Aorta (tissue), 5 donors: ENCODE data around the gene HOXA5. TPM values are rescaled to one million over a fixed set of nuclear protein-coding genes. Genes with fewer than 3 reads are reported as not detected.

ENCODE experiments used
- ATAC-seq: fragments of 200-7000 bp; cut with Tn5 transposase; one replicate; pipeline ENCODE4 v1.9.1; 2022; ENCODE audit warnings: moderate library complexity; ENCODE audit not compliant: low FRiP score
- DNase-seq, 2 donors: peaks; one replicate each; pipeline ENCODE4 v3.0.0-alpha.2; 2020
- H3K27ac ChIP-seq, 2 donors: one replicate each; pipeline ENCODE4 v1.5.1; 2013; ENCODE audit warnings: low read length in 2 of 2, mild to moderate bottlenecking in 2 of 2, moderate library complexity in 2 of 2, control low read depth in 1 of 2, inconsistent platforms in 1 of 2, low read depth in 1 of 2
- H3K27me3 ChIP-seq, 2 donors: one replicate each; pipeline ENCODE4 v1.6.1; 2013; ENCODE audit warnings: control low read depth in 1 of 2, low read length in 1 of 2, mild to moderate bottlenecking in 1 of 2, moderate library complexity in 1 of 2; ENCODE audit not compliant: insufficient read depth in 2 of 2, control insufficient read depth in 1 of 2
- H3K36me3 ChIP-seq, 2 donors: one replicate each; pipeline ENCODE4 v1.6.1; 2013; ENCODE audit warnings: control low read depth in 1 of 2, low read length in 1 of 2, mild to moderate bottlenecking in 1 of 2; ENCODE audit not compliant: insufficient read depth in 2 of 2, control insufficient read depth in 1 of 2
- H3K4me1 ChIP-seq, 2 donors: one replicate each; pipeline ENCODE4 v1.6.1; 2013; ENCODE audit warnings: low read length in 2 of 2, control low read depth in 1 of 2, mild to moderate bottlenecking in 1 of 2, moderate library complexity in 1 of 2; ENCODE audit not compliant: insufficient read depth in 2 of 2, control insufficient read depth in 1 of 2
- H3K4me3 ChIP-seq, 2 donors: one replicate each; pipeline ENCODE4 v1.5.1; 2013; ENCODE audit warnings: low read length in 2 of 2, control low read depth in 1 of 2, mild to moderate bottlenecking in 1 of 2
- H3K9me3 ChIP-seq: one replicate; pipeline ENCODE4 v1.6.1; 2013; ENCODE audit warnings: mild to moderate bottlenecking, low read length; ENCODE audit not compliant: control insufficient read depth
- WGBS, 2 donors: extraction: QIAGEN DNeasy Blood & Tissue Kit; methylation state at CpG; one replicate each; pipeline ENCODE4 v1.1.7; 2013; 5-methylcytosine and 5-hydroxymethylcytosine counted together
- intact Hi-C, 2 donors: fragments of 100-400 bp; cut with DNase I; formaldehyde crosslinking; loops; one replicate each; pipeline versions ENCODE4 v1.14.2 to v1.15.0; 2022
- polyA plus RNA-seq, 2 donors: library from polyadenylated mRNA; stranded (reverse); fragments of 200-250 nt; gene quantifications; one replicate each; pipeline ENCODE4 v1.2.3, GENCODE V29; 2013
- total RNA-seq, 2 donors: library from RNA; stranded (reverse); fragmentation: NEBNext Ultra II Directional; extraction: Animal tissue kit (Norgen Biotek cat#: 25700); gene quantifications; one replicate each; pipeline ENCODE4 v1.2.1, GENCODE V29; 2021
- donor health status: healthy with polysubstance abuse.
- donor health status: Bipolar disorder and iron deficiency.
- donor health status: DM: no; HTN: no; CAD: no.
- donor health status: DM: no; HTN: no; CAD: no.
- donor health status: DM: yes; HTN: yes; CAD: no.

HOXA5 gene
- total and polyA plus RNA-seq, 4 donors = 1.6 to 11.8 (median 5.4) TPM

DNA sequence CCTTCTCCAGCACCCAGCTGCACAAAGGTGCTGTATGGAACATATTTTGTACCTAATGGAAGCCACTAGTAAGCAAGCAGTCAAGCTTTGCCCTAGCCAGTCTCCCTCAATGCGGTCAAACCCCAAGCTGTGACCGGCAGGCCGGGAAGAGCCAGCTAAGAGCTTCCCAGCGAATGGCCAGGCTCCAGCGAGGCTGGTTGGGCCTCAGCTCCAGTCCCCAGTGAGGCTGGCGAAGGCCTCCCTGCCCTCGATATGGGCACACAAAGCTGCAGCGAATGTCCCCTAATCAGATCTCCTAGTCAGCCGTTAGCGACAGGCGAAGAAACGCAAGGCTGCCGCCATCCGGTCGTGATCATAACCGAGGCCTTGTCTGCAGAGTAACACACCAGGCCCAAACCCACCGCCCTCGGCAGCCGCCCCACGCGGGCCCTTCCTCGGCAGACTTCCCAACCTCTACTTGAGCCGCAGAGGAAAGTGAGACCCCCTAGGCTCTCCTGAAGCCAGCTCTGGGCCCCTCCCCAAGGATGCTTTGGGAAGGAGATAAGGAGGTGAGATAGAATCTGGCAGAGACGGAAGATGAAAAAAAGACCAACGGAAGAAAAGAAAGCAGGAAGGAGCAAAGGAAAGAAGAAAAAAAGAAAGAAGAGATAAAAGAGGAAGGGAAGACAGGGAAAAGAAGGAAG is 24.9 kb upstream of the HOXA5 start:
- no peak overlapping the region for H3K27ac ChIP-seq
- DNase-seq (peak; percentile 45 to 90), ATAC-seq (peak; percentile 13)
- intact Hi-C loops = loop anchor here in 1 of 2 donors (2.0 to 10.0 kb wide), 2 partner anchors 964 to 1312 kb away; partner anchors contain the start of genes CBX3 and HNRNPA2B1
- no peaks in the 10 kb centered on the region for H3K4me1 ChIP-seq
- no peaks in the 10 kb centered on the region for H3K9me3 ChIP-seq
- H3K36me3 ChIP-seq = no peaks in the 10 kb centered on the region
- H3K27me3 ChIP-seq = peaks cover 0 to 1% of the 10 kb centered on the region in 2 donors
- WGBS, 2 donors = 80 to 84% methylated on average over 25 of the region's 25 CpGs
- H3K4me3 ChIP-seq = no peak overlapping the region

DNA sequence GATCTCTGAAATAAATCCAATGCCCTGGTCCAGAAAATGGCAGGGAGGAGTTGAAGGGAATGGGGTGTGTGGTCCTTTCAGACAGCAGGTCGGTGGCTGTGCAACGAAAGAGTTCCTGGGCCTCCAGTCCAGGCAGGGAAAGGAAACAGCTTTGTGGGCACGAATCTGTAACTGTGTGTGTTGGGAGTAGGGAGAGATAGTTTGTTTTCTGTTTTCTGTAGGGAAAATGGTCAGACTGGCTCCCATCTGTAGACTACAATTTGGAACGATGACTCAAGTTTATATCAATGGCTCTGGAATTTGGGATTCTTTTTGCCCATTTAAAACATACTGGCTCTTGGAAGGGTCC is 24.4 kb upstream of the HOXA5 start:
- no peaks in the 10 kb centered on the region for H3K36me3 ChIP-seq
- no peak overlapping the region for H3K27ac ChIP-seq
- DNase-seq = peak; percentile 8 to 50
- H3K27me3 ChIP-seq = peaks cover 0 to 1% of the 10 kb centered on the region in 2 donors
- intact Hi-C loops = loop anchor here in 1 of 2 donors (2.0 to 10.0 kb wide), 2 partner anchors 963 to 1311 kb away; partner anchors contain the start of genes CBX3 and HNRNPA2B1
- no peaks in the 10 kb centered on the region for H3K9me3 ChIP-seq
- ATAC-seq = no peak
- H3K4me3 ChIP-seq = no peak overlapping the region
- H3K4me1 ChIP-seq = no peaks in the 10 kb centered on the region
- WGBS, 2 donors = 76 to 91% methylated on average over 4 of the region's 4 CpGs

DNA sequence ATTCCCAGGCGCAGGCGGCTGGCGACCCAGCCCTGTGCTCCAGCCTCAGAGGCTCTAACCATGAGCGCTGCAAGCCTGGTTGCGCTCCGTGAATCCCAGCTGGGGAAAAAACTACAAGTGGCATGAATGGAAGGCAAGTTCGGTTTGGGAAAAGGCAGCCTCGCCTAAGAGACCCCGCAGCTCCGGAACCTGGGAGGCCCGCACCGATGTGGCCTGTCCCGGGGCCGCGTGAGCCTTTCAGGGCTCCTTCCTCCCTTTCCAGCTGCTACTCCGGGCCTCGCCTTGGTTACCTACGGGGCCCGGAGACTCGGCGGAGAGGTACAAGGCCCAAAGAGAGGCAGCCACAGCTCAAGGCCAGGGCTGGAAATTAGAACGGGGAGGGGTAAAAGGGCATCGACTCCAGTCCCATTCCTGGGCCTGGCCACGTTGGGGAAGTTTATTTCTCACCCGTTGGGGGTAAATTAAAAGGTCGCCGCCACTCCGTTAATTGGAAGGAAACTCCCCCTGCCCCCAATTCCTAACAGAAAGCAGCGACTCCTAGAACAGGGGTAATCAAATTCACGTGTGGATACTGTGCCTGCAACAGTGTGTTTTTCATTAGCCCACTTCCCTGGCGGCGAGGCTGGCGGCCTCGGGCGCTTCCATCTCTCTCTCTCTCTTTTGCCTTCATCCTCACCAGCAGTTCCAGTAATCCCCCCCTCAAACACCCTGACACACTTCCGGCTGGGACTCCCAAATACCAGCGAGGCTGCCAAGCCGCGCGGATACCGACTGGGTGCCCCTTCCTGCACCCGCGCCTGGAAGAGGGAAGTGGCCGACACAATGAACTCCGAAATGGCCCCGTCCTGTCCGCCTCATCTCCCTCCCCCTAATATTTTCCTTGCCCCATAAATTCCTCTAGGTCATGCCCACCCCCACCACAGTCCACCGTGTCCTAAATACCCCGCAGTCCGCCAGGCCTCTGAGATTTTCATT is 23.3 kb upstream of the HOXA5 start:
- Histone ChIP-seq H3K27ac (no peak overlapping the region), H3K4me3 (no peak overlapping the region), H3K36me3 (no peaks in the 10 kb centered on the region), H3K27me3 (no peaks in the 10 kb centered on the region), H3K4me1 (no peaks in the 10 kb centered on the region), H3K9me3 (no peaks in the 10 kb centered on the region)
- intact Hi-C loops = loop anchor here in 1 of 2 donors (10.0 kb wide), 1 partner anchor 962 kb away; the partner anchor contains the start of genes CBX3 and HNRNPA2B1
- ATAC-seq (no peak), DNase-seq (peak; percentile 47 to 86)
- 44 to 55% methylated on average over 49 to 50 of the region's 50 CpGs for WGBS, 2 donors

DNA sequence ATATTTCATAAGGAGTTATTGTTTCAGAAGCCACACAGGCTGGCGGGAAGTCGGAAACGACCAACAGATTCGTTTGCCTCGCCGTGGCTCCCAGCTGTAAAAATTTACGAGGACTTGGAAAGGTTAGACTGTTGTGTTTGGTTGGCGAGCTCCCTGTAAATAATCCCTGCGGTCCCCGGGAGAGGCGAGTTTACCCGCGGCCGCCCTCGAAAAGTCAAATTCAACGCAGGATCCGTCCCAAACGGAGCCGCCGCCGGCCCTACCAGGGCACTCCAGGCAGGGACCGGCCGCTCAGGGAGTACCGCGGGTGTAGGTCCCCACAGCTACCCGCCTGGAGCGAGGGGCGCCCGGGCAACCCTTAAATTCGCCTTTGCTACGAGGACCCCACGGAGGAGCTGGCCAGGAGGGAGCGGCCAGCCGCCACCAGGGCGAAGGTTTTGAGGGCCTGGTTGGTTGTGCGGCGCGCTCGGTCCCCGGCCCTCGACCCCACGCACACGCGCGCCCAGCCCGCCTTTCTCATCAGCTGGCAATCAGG is 22.6 kb upstream of the HOXA5 start:
- no peaks in the 10 kb centered on the region for H3K9me3 ChIP-seq
- no peaks in the 10 kb centered on the region for H3K27me3 ChIP-seq
- peak; percentile 1 for ATAC-seq
- peak; percentile 44 to 78 for DNase-seq
- 17 to 19% methylated on average over 41 to 46 of the region's 46 CpGs for WGBS, 2 donors
- H3K4me3 ChIP-seq = no peak overlapping the region
- H3K4me1 ChIP-seq = no peaks in the 10 kb centered on the region
- intact Hi-C loops = loop anchor here in 1 of 2 donors (10.0 kb wide), 1 partner anchor 961 kb away; the partner anchor contains the start of genes CBX3 and HNRNPA2B1
- H3K27ac ChIP-seq = no peak overlapping the region
- H3K36me3 ChIP-seq = no peaks in the 10 kb centered on the region

DNA sequence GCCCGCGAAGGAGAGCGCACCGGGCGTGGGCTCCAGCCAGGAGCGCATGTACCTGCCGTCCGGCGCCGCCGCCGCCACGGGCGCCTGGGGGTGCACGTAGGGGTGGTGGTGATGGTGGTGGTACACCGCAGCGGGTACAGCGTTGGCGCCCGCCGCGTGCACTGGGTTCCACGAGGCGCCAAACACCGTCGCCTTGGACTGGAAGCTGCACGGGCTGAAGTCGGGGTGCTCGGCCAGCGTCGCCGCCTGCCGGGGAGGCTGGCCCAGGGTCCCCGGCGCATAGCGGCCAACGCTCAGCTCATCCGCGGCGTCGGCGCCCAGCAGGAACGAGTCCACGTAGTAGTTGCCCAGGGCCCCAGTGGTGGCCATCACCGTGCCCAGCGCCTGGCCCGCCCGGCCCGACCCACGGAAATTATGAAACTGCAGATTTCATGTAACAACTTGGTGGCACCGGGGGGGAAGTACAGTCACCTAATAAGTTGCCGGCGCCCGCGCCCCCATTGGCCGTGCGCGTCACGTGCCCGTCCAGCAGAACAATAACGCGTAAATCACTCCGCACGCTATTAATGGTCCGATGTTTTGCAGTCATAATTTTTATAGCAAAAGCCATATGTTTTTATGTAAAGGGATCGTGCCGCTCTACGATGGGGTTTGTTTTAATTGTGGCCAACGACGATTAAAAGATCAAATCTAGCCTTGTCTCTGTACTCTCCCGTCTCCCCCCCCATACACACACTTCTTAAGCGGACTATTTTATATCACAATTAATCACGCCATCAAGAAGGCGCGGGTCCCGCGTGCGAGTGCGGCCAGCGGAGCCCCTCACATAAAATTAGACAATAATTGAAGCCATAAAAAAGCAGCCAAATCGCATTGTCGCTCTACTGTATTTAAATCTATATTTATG is 21.9 kb upstream of the HOXA5 start, which contains the start of gene HOXA9:
Gene HOXA9 (minus strand): TSS at position 449 of the 907 bp plus-strand sequence. CDS start 80 bp downstream, at position 369.
- no peaks in the 10 kb centered on the region for H3K9me3 ChIP-seq
- no peaks in the 10 kb centered on the region for H3K4me1 ChIP-seq
- DNase-seq = peak; percentile 75 to 96
- whole genome bisulfite sequencing, 2 donors = 7 to 9% methylated on average over 81 to 82 of the region's 82 CpGs
- H3K27me3 ChIP-seq = no peaks in the 10 kb centered on the region
- intact Hi-C loops = loop anchor here in 1 of 2 donors (10.0 kb wide), 1 partner anchor 961 kb away; the partner anchor contains the start of genes CBX3 and HNRNPA2B1
- ATAC-seq = peak; percentile 79
- H3K27ac ChIP-seq = no peak within 1 kb of the TSS
- H3K36me3 ChIP-seq = no peaks in the 10 kb centered on the region
- H3K4me3 ChIP-seq = no peak within 1 kb of the TSS

DNA sequence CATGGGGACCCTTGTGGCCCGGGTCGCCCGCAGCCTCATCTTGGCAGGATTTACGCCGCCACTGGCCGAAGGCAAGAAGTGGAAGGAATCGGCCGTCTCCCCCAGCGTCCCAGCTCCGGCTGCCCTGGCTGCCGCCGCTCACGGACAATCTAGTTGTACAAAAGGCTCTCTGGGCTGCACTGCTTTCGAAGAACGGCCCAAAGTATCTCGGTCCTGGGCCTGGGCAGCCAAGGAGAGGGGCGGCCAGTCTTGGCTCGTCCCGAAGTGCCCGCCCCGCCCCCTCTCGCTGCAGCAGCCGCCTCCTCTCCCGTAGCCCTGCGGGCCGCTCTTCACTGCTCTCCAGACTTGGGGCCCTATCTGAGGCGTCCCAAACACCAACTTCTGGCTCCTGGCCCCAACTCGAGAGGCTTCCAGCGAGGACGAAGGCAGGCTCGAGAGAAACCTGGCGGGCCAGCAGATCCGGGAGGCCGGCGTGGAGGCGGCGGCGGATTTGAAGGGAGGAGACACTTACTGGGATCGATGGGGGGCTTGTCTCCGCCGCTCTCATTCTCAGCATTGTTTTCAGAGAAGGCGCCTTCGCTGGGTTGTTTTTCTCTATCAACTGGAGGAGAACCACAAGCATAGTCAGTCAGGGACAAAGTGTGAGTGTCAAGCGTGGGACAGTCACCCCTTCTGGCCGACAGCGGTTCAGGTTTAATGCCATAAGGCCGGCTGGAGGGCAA is 21.0 kb upstream of the HOXA5 start:
- no peak overlapping the region for H3K27ac ChIP-seq
- peak; percentile 39 for ATAC-seq
- H3K36me3 ChIP-seq = no peaks in the 10 kb centered on the region
- WGBS, 2 donors = 36 to 40% methylated on average over 47 of the region's 47 CpGs
- intact Hi-C loops = loop anchor here (5.0 to 10.0 kb wide), 3 partner anchors 482 to 960 kb away; partner anchors contain the start of genes CBX3 (in 1 of the 2) and HNRNPA2B1 (in 1 of the 2)
- no peaks in the 10 kb centered on the region for H3K4me1 ChIP-seq
- DNase-seq = peak; percentile 55 to 89
- H3K27me3 ChIP-seq = no peaks in the 10 kb centered on the region
- H3K9me3 ChIP-seq = no peaks in the 10 kb centered on the region
- no peak overlapping the region for H3K4me3 ChIP-seq

DNA sequence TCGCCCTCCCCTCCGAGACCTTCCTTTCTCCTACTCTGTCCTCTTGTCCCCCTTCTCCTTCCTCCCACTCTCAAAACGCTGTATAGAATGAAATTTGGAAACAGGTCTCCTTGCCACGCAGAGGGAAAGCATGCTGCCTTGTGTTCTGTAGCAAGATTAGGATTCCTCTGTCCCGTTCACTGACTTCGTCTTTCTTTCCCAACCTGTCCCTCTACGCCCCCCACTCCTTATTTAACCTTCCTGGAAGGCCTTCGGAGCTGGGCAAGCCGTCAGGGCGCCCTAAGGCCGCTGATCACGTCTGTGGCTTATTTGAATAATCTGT is 20.5 kb upstream of the HOXA5 start:
- intact Hi-C loops = loop anchor here (5.0 to 10.0 kb wide), 3 partner anchors 482 to 959 kb away; partner anchors contain the start of genes CBX3 (in 1 of the 2) and HNRNPA2B1 (in 1 of the 2)
- WGBS, 2 donors = 72 to 86% methylated on average over 12 of the region's 12 CpGs
- ATAC-seq (no peak), DNase-seq (no peak)
- Histone ChIP-seq H3K4me1 (no peaks in the 10 kb centered on the region), H3K36me3 (no peaks in the 10 kb centered on the region), H3K4me3 (no peak overlapping the region), H3K27me3 (no peaks in the 10 kb centered on the region), H3K9me3 (no peaks in the 10 kb centered on the region), H3K27ac (no peak overlapping the region)
